ENCODE data around the gene GALNT16. TPM values are rescaled to one million over a fixed set of nuclear protein-coding genes. Genes with fewer than 3 reads are reported as not detected.

GALNT16 gene
- total RNA-seq, 4 donors from 2014 or later, result 2.5 to 11.3 (median 2.8) TPM

GRCh38 chr14:69363964-69364363, 104.0 kb downstream of the GALNT16 start:
- Histone ChIP-seq H3K4me3 (no peak overlapping the region), H3K9me3 (no peaks in the 10 kb centered on the region), H3K36me3 (no peaks in the 10 kb centered on the region), H3K27me3 (peaks cover 4% of the 10 kb centered on the region), H3K4me1 (no peaks in the 10 kb centered on the region), H3K27ac (no peak overlapping the region)
- 81 to 82% methylated on average over 4 of the region's 4 CpGs for WGBS, 2 donors (ENCODE audit: low coverage in 1 of 2)
- in situ Hi-C loops (cut with MboI; ENCODE audit: low pct_ligation_motif_present in 1 of 4, low pct_unique_long_range_greater_than_20kb in 1 of 4, low sequenced_read_pairs in 3 of 4), result no loop called here
- intact Hi-C loops (cut with DNase I; ENCODE audit: low total_unique reads), result no loop called here
- TF ChIP-seq CTCF (IDR thresholded peaks at IDR 0.05) (no peak), POLR2AphosphoS5 (IDR thresholded peaks at IDR 0.05) (no peak), EP300 (IDR thresholded peaks at IDR 0.05; ENCODE audit: low read depth) (no peak), POLR2A (IDR thresholded peaks at IDR 0.05) (no peak)
- no peak for DNase-seq

DNA sequence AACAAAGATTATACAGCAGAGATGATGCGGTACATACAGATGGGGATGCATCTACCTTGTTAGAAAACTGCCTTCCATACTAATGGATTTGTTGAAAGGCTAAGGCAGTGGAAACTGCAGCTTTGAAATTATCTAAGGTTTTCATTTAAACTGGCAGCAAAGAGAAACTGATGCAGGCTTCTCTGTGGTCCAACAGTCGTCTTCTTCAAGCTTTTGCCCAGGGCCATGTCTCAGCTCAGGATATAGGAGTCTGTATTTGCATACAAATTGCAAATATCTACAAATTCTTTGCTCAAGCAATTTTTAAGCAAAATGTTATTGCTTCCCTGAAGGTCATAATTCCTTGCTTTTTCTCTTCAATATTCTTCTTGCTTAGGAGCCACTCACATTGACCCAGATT, 104.4 kb downstream of the GALNT16 start:
- Histone ChIP-seq H3K4me1 (no peaks in the 10 kb centered on the region), H3K27me3 (peaks cover 4% of the 10 kb centered on the region), H3K27ac (no peak overlapping the region), H3K36me3 (no peaks in the 10 kb centered on the region), H3K4me3 (no peak overlapping the region), H3K9me3 (no peaks in the 10 kb centered on the region)
- in situ Hi-C loops (cut with MboI; ENCODE audit: low pct_ligation_motif_present in 1 of 4, low pct_unique_long_range_greater_than_20kb in 1 of 4, low sequenced_read_pairs in 3 of 4) (no loop called here), intact Hi-C loops (cut with DNase I; ENCODE audit: low total_unique reads) (no loop called here)
- 80 to 100% methylated on average over 1 to 2 of the region's 2 CpGs for WGBS, 2 donors (ENCODE audit: low coverage in 1 of 2)
- no peak for DNase-seq
- TF ChIP-seq CTCF (IDR thresholded peaks at IDR 0.05), result no peak
- TF ChIP-seq EP300 (IDR thresholded peaks at IDR 0.05; ENCODE audit: low read depth), result no peak
- TF ChIP-seq POLR2A (IDR thresholded peaks at IDR 0.05), result no peak
- no peak for TF ChIP-seq POLR2AphosphoS5 (IDR thresholded peaks at IDR 0.05)

DNA sequence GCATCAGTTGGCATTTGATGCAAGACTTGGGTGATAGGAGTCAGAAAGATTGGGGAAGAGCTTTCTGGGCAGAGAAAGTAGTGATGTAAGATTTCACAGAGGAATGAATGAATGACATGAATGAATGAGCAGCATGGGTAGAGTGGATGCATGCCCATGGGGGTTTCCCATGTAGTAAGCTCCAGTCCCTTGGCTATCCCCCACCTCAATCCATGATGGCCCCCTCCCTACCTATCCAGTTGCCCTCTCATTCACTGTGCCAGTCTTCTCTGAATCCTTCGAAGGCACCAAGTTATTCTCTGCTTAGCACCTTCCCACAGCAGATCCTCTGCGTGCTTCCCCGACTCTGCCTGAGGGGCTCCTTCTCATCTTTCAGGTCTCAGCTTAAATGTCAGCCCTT, 106.1 kb downstream of the GALNT16 start:
- DNase-seq, result no peak
- H3K9me3 ChIP-seq, result no peaks in the 10 kb centered on the region
- H3K36me3 ChIP-seq, result no peaks in the 10 kb centered on the region
- WGBS, 2 donors (ENCODE audit: low coverage in 1 of 2), result 71 to 100% methylated on average over 1 to 3 of the region's 3 CpGs
- TF ChIP-seq POLR2A (IDR thresholded peaks at IDR 0.05), result no peak
- TF ChIP-seq POLR2AphosphoS5 (IDR thresholded peaks at IDR 0.05), result no peak
- TF ChIP-seq EP300 (IDR thresholded peaks at IDR 0.05; ENCODE audit: low read depth), result no peak
- no peak for TF ChIP-seq CTCF (IDR thresholded peaks at IDR 0.05)
- H3K27ac ChIP-seq, result no peak overlapping the region
- intact Hi-C loops (cut with DNase I; ENCODE audit: low total_unique reads) (no loop called here), in situ Hi-C loops (cut with MboI; ENCODE audit: low pct_ligation_motif_present in 1 of 4, low pct_unique_long_range_greater_than_20kb in 1 of 4, low sequenced_read_pairs in 3 of 4) (no loop called here)
- H3K4me1 ChIP-seq, result no peaks in the 10 kb centered on the region
- H3K4me3 ChIP-seq, result no peak overlapping the region
- peaks cover 4% of the 10 kb centered on the region for H3K27me3 ChIP-seq

DNA sequence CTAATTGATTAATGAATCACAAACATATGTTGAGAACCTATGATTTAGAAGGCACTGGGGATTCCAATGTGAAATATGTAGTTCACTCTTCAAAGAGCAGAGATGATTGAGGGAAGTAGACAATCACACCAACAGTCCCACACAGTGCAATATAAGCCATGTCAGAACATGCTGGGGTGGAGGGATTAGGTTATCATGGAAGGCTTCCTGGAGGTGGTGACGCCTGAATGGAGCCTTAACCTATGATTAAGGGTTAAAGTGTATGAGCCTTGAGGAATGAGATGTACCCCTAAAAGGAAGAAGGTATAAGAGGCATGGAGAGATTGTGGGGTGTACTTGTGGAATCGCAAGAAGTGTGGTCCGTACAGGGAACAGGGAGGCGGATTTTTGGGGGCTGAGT, 106.8 kb downstream of the GALNT16 start:
- Histone ChIP-seq H3K27me3 (peaks cover 4% of the 10 kb centered on the region), H3K9me3 (no peaks in the 10 kb centered on the region), H3K27ac (no peak overlapping the region), H3K4me1 (no peaks in the 10 kb centered on the region), H3K4me3 (no peak overlapping the region), H3K36me3 (no peaks in the 10 kb centered on the region)
- TF ChIP-seq POLR2A (IDR thresholded peaks at IDR 0.05), result no peak
- no peak for TF ChIP-seq EP300 (IDR thresholded peaks at IDR 0.05; ENCODE audit: low read depth)
- no peak for TF ChIP-seq CTCF (IDR thresholded peaks at IDR 0.05)
- no peak for TF ChIP-seq POLR2AphosphoS5 (IDR thresholded peaks at IDR 0.05)
- intact Hi-C loops (cut with DNase I; ENCODE audit: low total_unique reads), result no loop called here
- in situ Hi-C loops (cut with MboI; ENCODE audit: low pct_ligation_motif_present in 1 of 4, low pct_unique_long_range_greater_than_20kb in 1 of 4, low sequenced_read_pairs in 3 of 4), result no loop called here
- WGBS, 2 donors (ENCODE audit: low coverage in 1 of 2), result 92 to 95% methylated on average over 4 of the region's 4 CpGs
- no peak for DNase-seq

Measured in transverse colon (tissue), 4 donors.